Heart right ventricle (tissue), 16 donors: Measurements from ENCODE around the gene ENTPD6. TPM values are rescaled to one million over a fixed set of nuclear protein-coding genes. Genes with fewer than 3 reads are reported as not detected.

Source experiments
- ATAC-seq, 8 donors: fragments of 200-7000 bp; cut with Tn5 transposase; one replicate each; pipeline ENCODE4 v1.9.1; 2020; ENCODE audit warnings: mild to moderate bottlenecking in 8 of 8, moderate library complexity in 8 of 8, moderate number of reproducible peaks in 1 of 8
- DNase-seq, 2 donors: peaks; one replicate each; pipeline ENCODE4 v3.0.0-alpha.2; 2020
- H3K27ac ChIP-seq, 10 donors: fragments of 200-600 bp; sonication (generic) in 2 of 10; one replicate each; pipeline versions ENCODE4 v1.5.0 to v1.8.0; 2020 to 2022; ENCODE audit warnings: mild to moderate bottlenecking in 3 of 10
- H3K27me3 ChIP-seq, 7 donors: fragments of 200-600 bp; one replicate each; pipeline ENCODE4 v1.8.0; 2021 to 2022; ENCODE audit warnings: mild to moderate bottlenecking in 2 of 7
- H3K36me3 ChIP-seq, 9 donors: fragments of 200-600 bp; sonication (generic) in 1 of 9; one replicate each; pipeline versions ENCODE4 v1.5.0 to v1.8.0; 2020 to 2022; ENCODE audit warnings: mild to moderate bottlenecking in 2 of 9
- H3K4me1 ChIP-seq, 9 donors: fragments of 200-600 bp; sonication (generic) in 1 of 9; one replicate each; pipeline versions ENCODE4 v1.5.0 to v1.8.0; 2020 to 2022; ENCODE audit warnings: mild to moderate bottlenecking in 4 of 9
- H3K4me3 ChIP-seq, 10 donors: fragments of 200-600 bp; sonication (generic) in 2 of 10; one replicate each; pipeline versions ENCODE4 v1.5.0 to v1.8.0; 2020 to 2022; ENCODE audit warnings: mild to moderate bottlenecking in 7 of 10, moderate library complexity in 2 of 10
- H3K9me3 ChIP-seq, 11 donors: fragments of 200-600 bp in 10 of 11; sonication (generic) in 2 of 11; one replicate each; pipeline versions ENCODE4 v1.5.0 to v1.8.0; 2013 to 2022; ENCODE audit warnings: mild to moderate bottlenecking in 2 of 11, control low read depth in 1 of 11, moderate library complexity in 1 of 11
- WGBS, 2 donors: extraction: QIAGEN DNeasy Blood & Tissue Kit; methylation state at CpG; one replicate each; pipeline ENCODE4 v1.1.7; 2013; ENCODE audit warnings: inconsistent platforms in 1 of 2; 5-methylcytosine and 5-hydroxymethylcytosine counted together
- intact Hi-C, 10 donors: fragments of 100-400 bp; cut with DNase I; formaldehyde crosslinking; loops; one replicate each; pipeline versions ENCODE4 v1.11.1 to v1.14.2; 2022
- polyA plus RNA-seq, 2 donors: library from polyadenylated mRNA; stranded (reverse); fragments of 200-250 nt; gene quantifications; one replicate each; pipeline ENCODE4 v1.2.3, GENCODE V29; 2013
- total RNA-seq, 10 donors: library from RNA; stranded (reverse); fragmentation: NEBNext Ultra II Directional in 3 of 10; extraction: Animal tissue kit (Norgen Biotek cat#: 25700) in 3 of 10; gene quantifications; one replicate each; pipeline versions ENCODE4 v1.2.1 to v1.2.4, GENCODE V29; 2021 to 2023
- TF ChIP-seq, protein P1 (sequence below), 9 donors: fragments of 200-600 bp; sonication (generic) in 2 of 9; IDR thresholded peaks; one replicate each; pipeline versions ENCODE4 v1.5.0 to v1.8.0; 2021 to 2022; ENCODE audit warnings: antibody characterized with exemption in 9 of 9, mild to moderate bottlenecking in 5 of 9, moderate library complexity in 1 of 9
- donor health status: Arrhythmogenic right ventricular cardiomyopathy.
- donor health status: ischemic (EF 13 %, LVEDD 7.1; RV severe dilation, severe dysfunction).
- donor health status: healthy with polysubstance abuse.
- donor health status: DM: no; HTN: yes; CAD: no.
- donor health status: DM: no; HTN: no; CAD: no.
- donor health status: ischemic (EF 25% LVEDD 6.9; RV normal size, moderate dysfunction).
- donor health status: ischemic (EF 25% LVEDD 5.7; RV mildly dilated, moderate dysfunction).
- donor health status: healthy.
- donor health status: DM: yes; HTN: yes; CAD: no.
- donor health status: Ischemic cardiomyopathy.
- donor health status: ischemic (EF 35%, LVEDD 5.7; RV mildly dilated, moderate dysfunction).
- donor health status: nonischemic (EF 11% LVEDD 7.7; RV severe dilation, severe dysfunction).
- donor health status: DM: yes; HTN: yes; CAD: no.
- donor health status: PGD.
- donor health status: ischemic (EF 29% LVEDD 5.4; RV normal size, mild dysfunction).
- donor health status: nonischemic (EF 23%, LVEDD 6.1; RV moderate dilation, normal function).

ENTPD6 gene
- total and polyA plus RNA-seq, 12 donors, result 54.6 to 167 (median 84.8) TPM

DNA sequence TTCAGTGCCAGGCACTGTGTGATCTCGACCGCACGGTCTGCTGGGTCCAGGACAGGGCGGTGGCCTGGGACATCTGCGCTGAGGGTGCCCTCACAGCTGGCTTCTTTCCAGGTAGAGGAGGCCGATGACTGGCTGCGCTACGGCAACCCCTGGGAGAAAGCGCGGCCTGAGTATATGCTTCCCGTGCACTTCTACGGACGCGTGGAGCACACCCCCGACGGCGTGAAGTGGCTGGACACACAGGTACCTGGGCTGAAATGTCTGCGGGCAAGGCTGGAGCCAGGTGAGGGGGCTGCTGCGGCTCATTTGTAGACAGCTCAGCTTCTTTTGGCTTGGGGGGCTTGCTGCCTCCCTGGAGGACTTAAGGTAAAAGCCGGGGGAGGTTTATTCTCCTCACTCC, 79.0 kb downstream of the ENTPD6 start:
- 75 to 76% methylated on average over 20 of the region's 20 CpGs for WGBS, 2 donors
- intact Hi-C loops, result loop anchor here in 1 of 10 donors (2.0 kb wide), 1 partner anchor 22 kb away; no protein-coding TSS in a partner anchor
- DNase-seq, result peak in 1 of 2 donors; percentile 16
- H3K9me3 ChIP-seq, result no peaks in the 10 kb centered on the region
- H3K4me3 ChIP-seq, result no peak overlapping the region
- H3K36me3 ChIP-seq, result peaks cover 0 to 99% (median 71%) of the 10 kb centered on the region in 9 donors
- H3K27ac ChIP-seq, result peak overlapping the region in 8 of 10 donors; percentile 31 to 73 (median 46)
- H3K4me1 ChIP-seq, result peaks cover 0 to 79% (median 43%) of the 10 kb centered on the region in 9 donors
- TF ChIP-seq, protein P1, sequence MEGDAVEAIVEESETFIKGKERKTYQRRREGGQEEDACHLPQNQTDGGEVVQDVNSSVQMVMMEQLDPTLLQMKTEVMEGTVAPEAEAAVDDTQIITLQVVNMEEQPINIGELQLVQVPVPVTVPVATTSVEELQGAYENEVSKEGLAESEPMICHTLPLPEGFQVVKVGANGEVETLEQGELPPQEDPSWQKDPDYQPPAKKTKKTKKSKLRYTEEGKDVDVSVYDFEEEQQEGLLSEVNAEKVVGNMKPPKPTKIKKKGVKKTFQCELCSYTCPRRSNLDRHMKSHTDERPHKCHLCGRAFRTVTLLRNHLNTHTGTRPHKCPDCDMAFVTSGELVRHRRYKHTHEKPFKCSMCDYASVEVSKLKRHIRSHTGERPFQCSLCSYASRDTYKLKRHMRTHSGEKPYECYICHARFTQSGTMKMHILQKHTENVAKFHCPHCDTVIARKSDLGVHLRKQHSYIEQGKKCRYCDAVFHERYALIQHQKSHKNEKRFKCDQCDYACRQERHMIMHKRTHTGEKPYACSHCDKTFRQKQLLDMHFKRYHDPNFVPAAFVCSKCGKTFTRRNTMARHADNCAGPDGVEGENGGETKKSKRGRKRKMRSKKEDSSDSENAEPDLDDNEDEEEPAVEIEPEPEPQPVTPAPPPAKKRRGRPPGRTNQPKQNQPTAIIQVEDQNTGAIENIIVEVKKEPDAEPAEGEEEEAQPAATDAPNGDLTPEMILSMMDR (IDR thresholded peaks at IDR 0.05), result no peak
- no peaks in the 10 kb centered on the region for H3K27me3 ChIP-seq
- peak in 5 of 8 donors; percentile 14 to 35 (median 32) for ATAC-seq

DNA sequence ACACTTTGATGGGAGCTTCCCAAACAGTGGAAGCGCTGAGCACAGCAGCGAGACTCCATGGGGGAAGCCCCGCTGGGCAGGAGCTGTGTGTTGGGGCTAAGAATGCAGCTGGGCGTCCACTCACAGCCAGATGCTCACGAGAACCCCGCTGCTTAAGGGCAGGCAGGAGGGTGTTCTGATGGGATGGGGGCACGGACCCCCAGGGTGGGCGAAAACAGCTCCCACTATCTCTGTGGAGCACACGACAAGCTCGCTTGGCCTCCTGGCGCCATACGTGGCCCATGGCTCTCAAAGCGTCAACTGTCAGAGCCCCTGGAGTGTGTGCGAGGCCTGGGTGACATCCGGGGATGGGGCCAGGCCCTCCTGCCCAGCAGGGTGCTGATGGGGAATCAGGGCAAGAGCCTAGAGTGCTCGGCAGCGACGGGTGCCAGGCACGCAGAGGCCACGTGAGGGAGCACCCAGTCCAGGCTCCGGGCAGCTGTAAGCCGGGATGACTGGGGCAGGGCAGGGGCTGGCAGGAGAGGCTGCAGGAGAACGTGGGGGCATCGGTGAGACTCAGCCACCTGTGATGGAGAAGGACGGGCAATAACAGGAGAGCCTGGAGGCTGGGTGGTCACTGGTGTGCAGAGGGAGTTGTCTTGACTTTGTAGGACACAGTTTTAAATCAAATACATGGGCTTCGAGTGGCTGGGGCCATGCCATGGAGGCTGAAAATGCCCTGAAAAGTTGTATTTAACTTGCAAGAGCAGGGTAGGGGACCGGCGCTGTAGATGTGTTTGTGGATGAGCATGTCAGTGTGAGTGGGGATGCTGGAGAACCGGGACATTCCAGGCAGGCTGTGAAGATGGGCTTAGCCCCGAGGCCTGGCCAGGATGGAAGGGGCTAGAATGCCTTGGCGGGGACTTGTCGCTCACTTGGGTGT, 79.6 kb downstream of the ENTPD6 start:
- DNase-seq (peak; percentile 54 to 71), ATAC-seq (peak; percentile 44 to 72 (median 64))
- TF ChIP-seq, protein P1 (IDR thresholded peaks at IDR 0.05), result peak in 2 of 9 donors; percentile 33 to 38
- intact Hi-C loops, result loop anchor here in 1 of 10 donors (2.0 kb wide), 1 partner anchor 22 kb away; no protein-coding TSS in a partner anchor
- WGBS, 2 donors, result 57 to 76% methylated on average over 32 of the region's 32 CpGs
- no peaks in the 10 kb centered on the region for H3K9me3 ChIP-seq
- peaks cover 0 to 99% (median 71%) of the 10 kb centered on the region in 9 donors for H3K36me3 ChIP-seq
- H3K27ac ChIP-seq, result peak overlapping the region in 8 of 10 donors; percentile 31 to 73 (median 46)
- peaks cover 0 to 79% (median 43%) of the 10 kb centered on the region in 9 donors for H3K4me1 ChIP-seq
- no peaks in the 10 kb centered on the region for H3K27me3 ChIP-seq
- H3K4me3 ChIP-seq, result no peak overlapping the region

DNA sequence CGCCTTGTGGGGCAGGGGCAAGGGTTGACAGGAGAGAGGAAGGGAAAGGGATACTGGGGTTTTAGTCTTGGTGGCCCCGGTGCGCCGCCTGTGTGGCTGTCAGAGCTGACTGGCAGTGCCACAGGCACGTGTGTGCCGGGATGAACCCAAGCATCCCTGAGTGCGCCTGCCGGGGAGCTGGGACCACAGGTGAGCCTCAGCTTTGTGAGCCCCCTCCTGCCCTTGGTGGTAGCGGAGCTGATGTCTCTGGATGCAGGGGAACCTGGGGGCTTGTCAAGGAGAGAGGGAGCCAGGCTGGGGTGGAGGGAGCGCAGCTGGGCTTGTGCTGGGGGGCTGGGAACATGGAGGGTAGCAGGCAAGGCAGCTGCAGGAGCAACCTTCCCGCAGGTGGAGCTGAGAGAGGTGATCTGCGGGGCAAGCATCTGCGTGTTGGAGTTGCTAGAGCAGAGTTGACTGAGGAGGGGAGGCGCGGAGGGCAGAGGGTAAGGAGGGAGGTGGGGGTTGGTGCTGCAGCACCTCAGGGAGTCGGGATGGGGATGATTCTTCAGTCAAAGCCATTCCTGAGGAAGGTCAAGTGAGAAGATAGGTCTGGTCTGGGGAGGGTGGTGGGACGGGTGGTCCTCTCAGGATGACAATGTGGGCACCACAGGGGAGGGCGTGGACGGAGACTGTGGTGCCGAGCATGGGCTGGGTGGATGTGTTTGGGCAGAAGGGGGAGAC, 80.5 kb downstream of the ENTPD6 start:
- peak in 1 of 2 donors; percentile 2 for DNase-seq
- peaks cover 0 to 75% (median 43%) of the 10 kb centered on the region in 9 donors for H3K4me1 ChIP-seq
- no peak for ATAC-seq
- H3K27ac ChIP-seq, result peak overlapping the region in 8 of 10 donors; percentile 15 to 68 (median 58)
- TF ChIP-seq, protein P1 (IDR thresholded peaks at IDR 0.05), result no peak
- no peaks in the 10 kb centered on the region for H3K27me3 ChIP-seq
- WGBS, 2 donors, result 88 to 95% methylated on average over 20 of the region's 20 CpGs
- intact Hi-C loops, result loop anchor here in 1 of 10 donors (2.0 kb wide), 1 partner anchor 23 kb away; no protein-coding TSS in a partner anchor
- no peak overlapping the region for H3K4me3 ChIP-seq
- no peaks in the 10 kb centered on the region for H3K9me3 ChIP-seq
- peaks cover 0 to 99% (median 71%) of the 10 kb centered on the region in 9 donors for H3K36me3 ChIP-seq

Other genes with a start within 250 kb of the ENTPD6 start
- 1 to 10 TPM in 4 of 10 donors, under 1 TPM in 4, not detected in 2; 0.28 to 10.0 (median 1.0) TPM for gene CST7, start 246.4 kb upstream of the ENTPD6 start, total RNA-seq
- gene CST7, start 246.4 kb upstream of the ENTPD6 start, polyA plus RNA-seq, result 1 to 10 TPM; 1.2 to 1.5 TPM
- 10 to 100 TPM; 22.5 to 44.6 (median 33.1) TPM for gene APMAP, start 203.0 kb upstream of the ENTPD6 start, total RNA-seq
- gene APMAP, start 203.0 kb upstream of the ENTPD6 start, polyA plus RNA-seq, result 10 to 100 TPM; 15.3 to 48.5 TPM
- 100 to 1,000 TPM in 3 of 10 donors, 10 to 100 TPM in 7; 72.5 to 114 (median 87.4) TPM for gene ACSS1, start 137.6 kb upstream of the ENTPD6 start, total RNA-seq
- 10 to 100 TPM; 29.7 to 62.2 TPM for gene ACSS1, start 137.6 kb upstream of the ENTPD6 start, polyA plus RNA-seq
- under 1 TPM in 8 of 10 donors, not detected in 2; 0.20 to 0.79 (median 0.42) TPM for gene VSX1, start 113.6 kb upstream of the ENTPD6 start, total RNA-seq
- under 1 TPM; 0.16 to 0.37 TPM for gene VSX1, start 113.6 kb upstream of the ENTPD6 start, polyA plus RNA-seq
- 100 to 1,000 TPM; 203 to 462 (median 276) TPM for gene PYGB, start 52.4 kb downstream of the ENTPD6 start, total RNA-seq
- gene PYGB, start 52.4 kb downstream of the ENTPD6 start, polyA plus RNA-seq, result 100 to 1,000 TPM in 1 of 2 donors, 10 to 100 TPM in 1; 83.1 to 250 TPM
- 10 to 100 TPM; 21.1 to 41.3 (median 26.9) TPM for gene ABHD12, start 195.1 kb downstream of the ENTPD6 start, total RNA-seq
- 10 to 100 TPM; 29.1 to 37.4 TPM for gene ABHD12, start 195.1 kb downstream of the ENTPD6 start, polyA plus RNA-seq
- gene GINS1, start 212.0 kb downstream of the ENTPD6 start, total RNA-seq, result 1 to 10 TPM in 2 of 10 donors, under 1 TPM in 8; 0.19 to 1.6 (median 0.64) TPM
- gene GINS1, start 212.0 kb downstream of the ENTPD6 start, polyA plus RNA-seq, result under 1 TPM; 0.28 to 0.29 TPM